GM12878 (cell line): ENCODE data around the gene INF2. TPM values are rescaled to one million over a fixed set of nuclear protein-coding genes. Genes with fewer than 3 reads are reported as not detected.

Experiments
- ATAC-seq: fragments of 200-7000 bp; cut with Tn5 transposase; 3 replicates; pipeline ENCODE4 v1.9.1; 2020; ENCODE audit warnings: mild to moderate bottlenecking, moderate library complexity
- BruUV-seq: library from RNA; stranded (reverse); fragments of 400-500 nt; replicated peaks from 2 replicates; lab custom pipeline; 2021; lab: Mats Ljungman, UMichigan
- CTCF ChIA-PET: fragments of 300-600 bp; sonication (Branson Sonifier 250); formaldehyde crosslinking; extraction: SDS; loops from one replicate; lab custom pipeline; 2021; ENCODE audit warnings: inconsistent platforms; lab: Yijun Ruan, JAX
- POLR2A ChIA-PET: fragments of 350-600 bp; formaldehyde crosslinking; extraction: SDS; loops from one replicate; lab custom pipeline; 2021; ENCODE audit warnings: inconsistent platforms; lab: Charles Lee
- RAD21 ChIA-PET: fragments of 300-600 bp; sonication (Branson Sonifier 250); formaldehyde crosslinking; loops from one replicate; lab custom pipeline; 2023; ENCODE audit warnings: antibody characterized with exemption; ENCODE audit not compliant: unreplicated experiment; lab: Charles Lee
- SMC1A ChIA-PET: fragments of 300-600 bp; sonication (Branson Sonifier 250); formaldehyde crosslinking; loops from one replicate; lab custom pipeline; 2023; ENCODE audit not compliant: unreplicated experiment, uncharacterized antibody; lab: Charles Lee
- DNase-seq: peaks from one replicate; pipeline ENCODE4 v3.0.0-alpha.2; 2011; ENCODE audit warnings: low read depth, low spot score
- FAIRE-seq: peaks from 3 replicates; lab custom pipeline; 2011; peaks lifted over from hg19 to GRCh38; lab: Jason Lieb, UNC
- H2AFZ ChIP-seq: 2 replicates; pipeline ENCODE4 v1.6.0; 2011; ENCODE audit warnings: low read depth, low read length, control low read depth; ENCODE audit not compliant: control insufficient read depth
- H3K27ac ChIP-seq: 2 replicates; pipeline ENCODE4 v1.5.1; 2011; ENCODE audit warnings: control low read depth; ENCODE audit not compliant: control insufficient read depth, insufficient read depth
- H3K27me3 ChIP-seq, 2 experiments: replicated peaks in 1 of 2; 2 replicates each; pipeline versions ENCODE4 v1.6.0 to v1.6.1; 2011; ENCODE audit warnings: low read length in 1 of 2; ENCODE audit not compliant: control insufficient read depth in 2 of 2, insufficient read depth in 2 of 2
- H3K36me3 ChIP-seq, 2 experiments: 2 replicates each; pipeline ENCODE4 v1.5.1; 2011; ENCODE audit warnings: low read length in 1 of 2; ENCODE audit not compliant: control insufficient read depth in 2 of 2, insufficient read depth in 2 of 2
- H3K4me1 ChIP-seq: 2 replicates; pipeline ENCODE4 v1.6.1; 2011; ENCODE audit warnings: mild to moderate bottlenecking, low read length, moderate library complexity, mixed read lengths; ENCODE audit not compliant: control insufficient read depth, insufficient read depth
- H3K4me2 ChIP-seq: 2 replicates; pipeline ENCODE4 v1.6.0; 2011; ENCODE audit warnings: control low read depth; ENCODE audit not compliant: control insufficient read depth, insufficient read depth
- H3K4me3 ChIP-seq: fragments of 200-600 bp; sonication (generic); 2 replicates; pipeline ENCODE4 v1.5.1; 2016
- H3K79me2 ChIP-seq: 2 replicates; pipeline ENCODE4 v1.6.0; 2011; ENCODE audit warnings: low read length; ENCODE audit not compliant: control insufficient read depth, insufficient read depth
- H3K9ac ChIP-seq: 2 replicates; pipeline ENCODE4 v1.8.0; 2011; ENCODE audit warnings: low read length, control low read depth, mixed read lengths; ENCODE audit not compliant: control insufficient read depth, insufficient read depth
- H3K9me3 ChIP-seq: replicated peaks from 3 replicates; pipeline ENCODE4 v1.5.1; 2011; ENCODE audit warnings: mild to moderate bottlenecking, low read length; ENCODE audit not compliant: control insufficient read depth, insufficient read depth
- H4K20me1 ChIP-seq: 2 replicates; pipeline ENCODE4 v1.6.0; 2011; ENCODE audit not compliant: control insufficient read depth, insufficient read depth
- CBFB ChIP-seq: IDR thresholded peaks from 2 replicates; pipeline ENCODE4 v1.6.1; 2016; ENCODE audit warnings: antibody characterized with exemption, low read depth
- GATAD2B ChIP-seq: fragments of 450-650 bp; conservative IDR thresholded peaks from 2 replicates; pipeline ENCODE4 v1.6.1; 2017; ENCODE audit warnings: low read depth, mild to moderate bottlenecking, moderate library complexity
- KLF5 ChIP-seq: fragments of 450-650 bp; IDR thresholded peaks from 2 replicates; pipeline ENCODE4 v1.6.1; 2014; ENCODE audit warnings: mild to moderate bottlenecking; ENCODE audit not compliant: partially characterized antibody
- NFYB ChIP-seq: IDR thresholded peaks from 2 replicates; pipeline ENCODE4 v1.6.1; 2011; ENCODE audit warnings: low read depth, mild to moderate bottlenecking, low read length, improper control_type of control experiment, moderate library complexity; ENCODE audit not compliant: insufficient read depth
- REST ChIP-seq: IDR thresholded peaks from 2 replicates; pipeline ENCODE4 v1.6.1; 2012; ENCODE audit warnings: mild to moderate bottlenecking, low read depth, low read length
- ZBTB11 ChIP-seq: fragments of 450-650 bp; formaldehyde crosslinking; IDR thresholded peaks from 2 replicates; pipeline ENCODE4 v1.5.0; 2022; ENCODE audit warnings: mild to moderate bottlenecking, missing genetic modification characterization
- ZNF384 ChIP-seq: IDR thresholded peaks from 2 replicates; pipeline ENCODE4 v1.6.1; 2012; ENCODE audit warnings: low read depth, mild to moderate bottlenecking, low read length, improper control_type of control experiment, borderline replicate concordance
- WGBS: methylation state at CpG from one replicate; pipeline ENCODE4 v1.1.6; 2016; ENCODE audit warnings: low lambda C conversion rate; ENCODE audit not compliant: insufficient replicate concordance, insufficient coverage; ENCODE audit errors: missing lambda C conversion rate; 5-methylcytosine and 5-hydroxymethylcytosine counted together
- in situ Hi-C: fragments of 300-500 bp; cut with MboI; formaldehyde crosslinking; loops from 9 replicates; pipeline ENCODE4 v1.14.3; 2018; ENCODE audit warnings: mixed read lengths
- intact Hi-C: fragments of 100-400 bp; cut with micrococcal nuclease; formaldehyde crosslinking; loops from one replicate; pipeline ENCODE4 v1.14.2; 2022; ENCODE audit not compliant: unreplicated experiment
- polyA plus RNA-seq, 11 experiments: library from polyadenylated mRNA; depleted of rRNA in 4 of 11; unstranded in 6 of 11; stranded (reverse) in 5 of 11; fragments of >200 nt; fragmentation: Nextera tagmentation in 4 of 11; fragmentation: Illumina TruSeq in 1 of 11; extraction: Ambion mirVana in 4 of 11; extraction: Trizol in 1 of 11; gene quantifications; 1 replicate in 1 of 11; 2 replicates in 10 of 11; pipeline versions ENCODE4 v1.2.1 to v1.2.3, GENCODE V29; 2011 to 2016; ENCODE audit warnings: inconsistent platforms in 2 of 11, missing spikeins in 2 of 11, low read depth in 1 of 11
- total RNA-seq, 4 experiments: library from RNA; depleted of rRNA in 3 of 4; stranded (reverse); fragments of >200 nt in 3 of 4; fragmentation: Illumina TruSeq in 1 of 4; extraction: Trizol in 1 of 4; gene quantifications; 2 replicates each; pipeline versions ENCODE4 v1.2.1 to v1.2.3, GENCODE V29; 2013 to 2021
- TF ChIP-seq, protein P1 (sequence below): fragments of 450-650 bp; IDR thresholded peaks from 2 replicates; pipeline ENCODE4 v1.6.1; 2016; ENCODE audit warnings: mild to moderate bottlenecking
- TF ChIP-seq, protein P2 (sequence below): fragments of 450-650 bp; conservative IDR thresholded peaks from 2 replicates; pipeline ENCODE4 v1.6.1; 2017; ENCODE audit warnings: mild to moderate bottlenecking, moderate library complexity
- TF ChIP-seq, protein P3 (sequence below): fragments of 450-650 bp; IDR thresholded peaks from 2 replicates; pipeline ENCODE4 v1.6.1; 2016; ENCODE audit warnings: mild to moderate bottlenecking

Gene INF2
- total and polyA plus RNA-seq, 10 of the 15 experiments (the other 5 are each of a cell fraction or from before 2014, with no cell fraction given): 0.72 to 43.2 (median 8.3) TPM

DNA sequence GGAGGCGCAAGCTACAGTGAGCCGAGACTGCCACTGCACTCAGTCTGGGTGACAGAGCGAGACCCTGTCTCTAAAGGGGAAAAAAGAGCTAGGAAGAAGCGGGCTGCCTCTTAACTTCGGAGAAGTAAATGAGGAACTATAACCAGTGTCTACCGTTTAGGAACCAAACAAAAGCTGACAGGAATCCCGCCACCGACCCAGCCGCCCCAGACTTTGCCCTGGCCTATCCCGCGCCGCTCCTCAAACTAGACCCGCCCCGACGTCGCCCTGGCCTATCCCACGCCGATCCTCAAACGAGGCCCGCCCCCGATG, 63.0 kb downstream of the INF2 start:
- Histone ChIP-seq H3K27me3 (no peaks in the 10 kb centered on the region), H3K27ac (peak overlapping the region; percentile 82), H3K9ac (peak overlapping the region; percentile 80), H3K79me2 (peaks cover 31% of the 10 kb centered on the region), H3K36me3 (peaks cover 2 to 8% of the 10 kb centered on the region in 2 experiments; a peak in 3 of 4 replicates), H2AFZ (peak overlapping the region; percentile 97), H3K4me1 (peaks cover 17% of the 10 kb centered on the region), H3K4me2 (peak overlapping the region; percentile 91), H3K4me3 (peak overlapping the region; percentile 90), H4K20me1 (no peaks in the 10 kb centered on the region), H3K9me3 (no peaks in the 10 kb centered on the region; the same call in 2 of the 3 replicates)
- ChIA-PET RAD21 (interaction anchor here (0.5 to 1.8 kb wide), 8 partner anchors 10 to 94 kb away, joined by 3 to 8 read pairs (median 3); no protein-coding TSS in a partner anchor), SMC1A (interaction anchor here (0.9 to 1.4 kb wide), 3 partner anchors 14 to 28 kb away, joined by 3 to 5 read pairs (median 4); partner anchors contain the start of gene ADSS1), CTCF (interaction anchor here (0.9 to 2.4 kb wide), 9 partner anchors 14 to 675 kb away, joined by 3 to 13 read pairs (median 4); no protein-coding TSS in a partner anchor), POLR2A (interaction anchor here (0.9 to 1.4 kb wide), 6 partner anchors 13 to 313 kb away, joined by 3 to 7 read pairs (median 5); partner anchors contain the start of genes CDCA4 and GPR132)
- in situ Hi-C loops: no loop called here
- WGBS: 0% methylated on average over 21 of the region's 21 CpGs
- ATAC-seq (peak; percentile 93), DNase-seq (no peak), FAIRE-seq (peak; percentile 99)
- intact Hi-C loops: no loop called here
- no TSS peak for BruUV-seq
- TF ChIP-seq KLF5 (no peak), REST (no peak), ZBTB11 (CRISPR knock-in tag) (no peak), CBFB (no peak), NFYB (peak; percentile 66; the same call in 1 of the 2 replicates), ZNF384 (no peak), GATAD2B (no peak)
- TF ChIP-seq, protein P1, sequence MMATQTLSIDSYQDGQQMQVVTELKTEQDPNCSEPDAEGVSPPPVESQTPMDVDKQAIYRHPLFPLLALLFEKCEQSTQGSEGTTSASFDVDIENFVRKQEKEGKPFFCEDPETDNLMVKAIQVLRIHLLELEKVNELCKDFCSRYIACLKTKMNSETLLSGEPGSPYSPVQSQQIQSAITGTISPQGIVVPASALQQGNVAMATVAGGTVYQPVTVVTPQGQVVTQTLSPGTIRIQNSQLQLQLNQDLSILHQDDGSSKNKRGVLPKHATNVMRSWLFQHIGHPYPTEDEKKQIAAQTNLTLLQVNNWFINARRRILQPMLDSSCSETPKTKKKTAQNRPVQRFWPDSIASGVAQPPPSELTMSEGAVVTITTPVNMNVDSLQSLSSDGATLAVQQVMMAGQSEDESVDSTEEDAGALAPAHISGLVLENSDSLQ: no peak
- TF ChIP-seq, protein P2, sequence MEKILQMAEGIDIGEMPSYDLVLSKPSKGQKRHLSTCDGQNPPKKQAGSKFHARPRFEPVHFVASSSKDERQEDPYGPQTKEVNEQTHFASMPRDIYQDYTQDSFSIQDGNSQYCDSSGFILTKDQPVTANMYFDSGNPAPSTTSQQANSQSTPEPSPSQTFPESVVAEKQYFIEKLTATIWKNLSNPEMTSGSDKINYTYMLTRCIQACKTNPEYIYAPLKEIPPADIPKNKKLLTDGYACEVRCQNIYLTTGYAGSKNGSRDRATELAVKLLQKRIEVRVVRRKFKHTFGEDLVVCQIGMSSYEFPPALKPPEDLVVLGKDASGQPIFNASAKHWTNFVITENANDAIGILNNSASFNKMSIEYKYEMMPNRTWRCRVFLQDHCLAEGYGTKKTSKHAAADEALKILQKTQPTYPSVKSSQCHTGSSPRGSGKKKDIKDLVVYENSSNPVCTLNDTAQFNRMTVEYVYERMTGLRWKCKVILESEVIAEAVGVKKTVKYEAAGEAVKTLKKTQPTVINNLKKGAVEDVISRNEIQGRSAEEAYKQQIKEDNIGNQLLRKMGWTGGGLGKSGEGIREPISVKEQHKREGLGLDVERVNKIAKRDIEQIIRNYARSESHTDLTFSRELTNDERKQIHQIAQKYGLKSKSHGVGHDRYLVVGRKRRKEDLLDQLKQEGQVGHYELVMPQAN: peak; percentile 43; the same call in 1 of the 2 replicates
- TF ChIP-seq, protein P3, sequence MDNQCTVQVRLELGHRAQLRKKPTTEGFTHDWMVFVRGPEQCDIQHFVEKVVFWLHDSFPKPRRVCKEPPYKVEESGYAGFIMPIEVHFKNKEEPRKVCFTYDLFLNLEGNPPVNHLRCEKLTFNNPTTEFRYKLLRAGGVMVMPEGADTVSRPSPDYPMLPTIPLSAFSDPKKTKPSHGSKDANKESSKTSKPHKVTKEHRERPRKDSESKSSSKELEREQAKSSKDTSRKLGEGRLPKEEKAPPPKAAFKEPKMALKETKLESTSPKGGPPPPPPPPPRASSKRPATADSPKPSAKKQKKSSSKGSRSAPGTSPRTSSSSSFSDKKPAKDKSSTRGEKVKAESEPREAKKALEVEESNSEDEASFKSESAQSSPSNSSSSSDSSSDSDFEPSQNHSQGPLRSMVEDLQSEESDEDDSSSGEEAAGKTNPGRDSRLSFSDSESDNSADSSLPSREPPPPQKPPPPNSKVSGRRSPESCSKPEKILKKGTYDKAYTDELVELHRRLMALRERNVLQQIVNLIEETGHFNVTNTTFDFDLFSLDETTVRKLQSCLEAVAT: 0 out of 2 replicates have a peak, but pooled peaks have one; percentile 32
